Neural cell (in vitro differentiated cells): Measurements from ENCODE around the gene MOV10L1.
A peak's percentile ranks its signal among the peaks of the same experiment; 100 is the strongest.

Experiments used
- CTCF ChIP-seq: fragments of 450-650 bp; IDR thresholded peaks from 2 replicates; pipeline ENCODE4 v1.5.1; 2014; ENCODE audit warnings: antibody characterized with exemption, mild to moderate bottlenecking, moderate library complexity; ENCODE audit not compliant: poor library complexity, severe bottlenecking
- SMC3 ChIP-seq: fragments of 450-650 bp; conservative IDR thresholded peaks from 2 replicates; pipeline ENCODE4 v1.6.1; 2014; ENCODE audit warnings: antibody characterized with exemption, mild to moderate bottlenecking, moderate library complexity; ENCODE audit not compliant: poor library complexity

- TF ChIP-seq CTCF (peak; percentile 83), SMC3 (peak; percentile 83)
Measured at GRCh38 chr22:50209893-50210292, 120.1 kb downstream of the MOV10L1 start.
